ENCODE data around the gene ATP9B. TPM values are rescaled to one million over a fixed set of nuclear protein-coding genes. Genes with fewer than 3 reads are reported as not detected.

The ATP9B gene
- total RNA-seq, 1 donor from 2014 or later = 52.0 TPM

DNA sequence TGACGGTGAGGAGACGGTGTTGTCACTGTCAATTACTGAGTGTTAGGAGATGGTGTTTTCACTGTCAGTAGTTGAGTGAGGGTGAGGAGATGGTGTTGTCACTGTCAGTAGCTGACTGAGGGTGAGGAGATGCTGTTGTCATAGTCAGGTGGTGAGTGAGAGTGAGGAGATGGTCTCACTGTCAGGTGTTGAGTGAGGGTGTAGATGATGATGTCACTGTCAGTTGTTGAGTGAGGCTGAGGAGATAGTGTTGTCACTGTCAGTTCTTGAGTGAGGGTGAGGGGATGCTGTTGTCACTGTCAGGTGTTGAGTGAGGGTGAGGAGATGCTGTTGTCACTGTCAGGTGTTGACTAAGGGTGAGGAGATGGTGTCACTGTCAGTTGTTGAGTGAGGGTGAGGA is 3.4 kb upstream of the ATP9B start:
- Mint-ChIP-seq H3K4me3 (no peak overlapping the region), H3K27me3 (ENCODE audit: low read depth) (peaks cover 11% of the 10 kb centered on the region), H3K9me3 (peaks cover 24% of the 10 kb centered on the region), H3K27ac (no peak overlapping the region), H3K4me1 (peaks cover 6% of the 10 kb centered on the region), H3K36me3 (no peaks in the 10 kb centered on the region)
- TF ChIP-seq, protein P1, sequence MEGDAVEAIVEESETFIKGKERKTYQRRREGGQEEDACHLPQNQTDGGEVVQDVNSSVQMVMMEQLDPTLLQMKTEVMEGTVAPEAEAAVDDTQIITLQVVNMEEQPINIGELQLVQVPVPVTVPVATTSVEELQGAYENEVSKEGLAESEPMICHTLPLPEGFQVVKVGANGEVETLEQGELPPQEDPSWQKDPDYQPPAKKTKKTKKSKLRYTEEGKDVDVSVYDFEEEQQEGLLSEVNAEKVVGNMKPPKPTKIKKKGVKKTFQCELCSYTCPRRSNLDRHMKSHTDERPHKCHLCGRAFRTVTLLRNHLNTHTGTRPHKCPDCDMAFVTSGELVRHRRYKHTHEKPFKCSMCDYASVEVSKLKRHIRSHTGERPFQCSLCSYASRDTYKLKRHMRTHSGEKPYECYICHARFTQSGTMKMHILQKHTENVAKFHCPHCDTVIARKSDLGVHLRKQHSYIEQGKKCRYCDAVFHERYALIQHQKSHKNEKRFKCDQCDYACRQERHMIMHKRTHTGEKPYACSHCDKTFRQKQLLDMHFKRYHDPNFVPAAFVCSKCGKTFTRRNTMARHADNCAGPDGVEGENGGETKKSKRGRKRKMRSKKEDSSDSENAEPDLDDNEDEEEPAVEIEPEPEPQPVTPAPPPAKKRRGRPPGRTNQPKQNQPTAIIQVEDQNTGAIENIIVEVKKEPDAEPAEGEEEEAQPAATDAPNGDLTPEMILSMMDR (IDR thresholded peaks at IDR 0.05; ENCODE audit: unreplicated experiment) = no peak
- no peak for DNase-seq (ENCODE audit: low spot score in 2 of 2, unreplicated experiment in 2 of 2)

DNA sequence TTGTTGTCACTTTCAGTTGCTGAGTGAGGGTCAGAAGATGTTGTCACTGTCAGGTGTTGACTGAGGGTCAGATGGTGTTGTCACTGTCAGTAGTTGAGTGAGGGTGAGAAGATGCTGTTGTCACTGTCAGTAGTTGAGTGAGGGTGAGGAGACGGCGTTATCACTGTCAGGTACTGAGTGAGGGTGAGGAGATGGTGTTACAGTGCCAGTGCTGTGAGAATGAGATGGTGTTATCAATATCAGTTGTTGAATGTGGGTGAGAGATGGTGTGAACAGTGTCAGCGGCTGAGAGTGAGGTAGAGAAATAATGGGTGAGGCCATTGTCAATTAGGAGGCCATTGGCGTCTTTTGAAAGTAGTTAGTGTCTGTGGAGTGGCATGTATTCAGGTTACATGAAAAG is 1.6 kb upstream of the ATP9B start:
- peak overlapping the region; percentile 2 for H3K4me3 Mint-ChIP-seq
- peaks cover 10% of the 10 kb centered on the region for H3K4me1 Mint-ChIP-seq
- DNase-seq (ENCODE audit: low spot score in 2 of 2, unreplicated experiment in 2 of 2) = no peak
- peaks cover 9% of the 10 kb centered on the region for H3K36me3 Mint-ChIP-seq
- peaks cover 30% of the 10 kb centered on the region for H3K9me3 Mint-ChIP-seq
- peak overlapping the region; percentile 8 for H3K27ac Mint-ChIP-seq
- TF ChIP-seq, protein P1 (IDR thresholded peaks at IDR 0.05; ENCODE audit: unreplicated experiment) = no peak
- peaks cover 11% of the 10 kb centered on the region for H3K27me3 Mint-ChIP-seq (ENCODE audit: low read depth)

DNA sequence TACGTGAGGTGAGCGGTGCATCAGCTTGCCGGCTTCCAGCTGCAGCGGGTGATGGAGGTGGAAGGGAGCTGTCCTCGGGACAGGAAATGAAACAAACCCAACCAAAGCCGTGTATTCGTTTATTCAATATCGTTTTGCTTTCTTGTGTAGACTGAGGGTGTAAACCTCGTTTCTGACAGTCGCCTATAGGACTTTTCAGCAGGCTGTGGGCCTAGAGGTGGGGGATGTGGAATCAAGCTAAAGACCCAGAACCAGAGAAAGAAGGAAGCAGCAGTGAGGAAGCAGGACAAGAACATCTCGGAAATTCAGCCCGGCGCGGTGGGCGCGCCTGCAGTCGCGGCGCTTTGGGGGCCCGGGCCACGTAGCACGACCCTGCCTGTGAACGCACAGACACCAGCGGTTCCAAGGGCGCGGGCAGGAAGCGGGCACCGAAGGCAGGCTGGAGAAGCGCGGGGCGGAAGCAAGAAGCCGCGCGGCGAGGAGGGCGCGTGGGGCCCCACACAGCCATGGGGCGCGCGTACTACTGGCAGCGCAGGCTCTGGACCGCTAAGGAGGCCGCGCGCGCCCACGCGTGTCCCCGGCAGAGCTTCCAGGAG is 755 bp upstream of the ATP9B start:
- no peak for DNase-seq (ENCODE audit: low spot score in 2 of 2, unreplicated experiment in 2 of 2)
- peaks cover 11% of the 10 kb centered on the region for H3K27me3 Mint-ChIP-seq (ENCODE audit: low read depth)
- H3K36me3 Mint-ChIP-seq = peaks cover 15% of the 10 kb centered on the region
- peaks cover 30% of the 10 kb centered on the region for H3K9me3 Mint-ChIP-seq
- H3K27ac Mint-ChIP-seq = peak overlapping the region; percentile 92
- TF ChIP-seq, protein P1 (IDR thresholded peaks at IDR 0.05; ENCODE audit: unreplicated experiment) = no peak
- peaks cover 10% of the 10 kb centered on the region for H3K4me1 Mint-ChIP-seq
- peak overlapping the region; percentile 56 for H3K4me3 Mint-ChIP-seq

DNA sequence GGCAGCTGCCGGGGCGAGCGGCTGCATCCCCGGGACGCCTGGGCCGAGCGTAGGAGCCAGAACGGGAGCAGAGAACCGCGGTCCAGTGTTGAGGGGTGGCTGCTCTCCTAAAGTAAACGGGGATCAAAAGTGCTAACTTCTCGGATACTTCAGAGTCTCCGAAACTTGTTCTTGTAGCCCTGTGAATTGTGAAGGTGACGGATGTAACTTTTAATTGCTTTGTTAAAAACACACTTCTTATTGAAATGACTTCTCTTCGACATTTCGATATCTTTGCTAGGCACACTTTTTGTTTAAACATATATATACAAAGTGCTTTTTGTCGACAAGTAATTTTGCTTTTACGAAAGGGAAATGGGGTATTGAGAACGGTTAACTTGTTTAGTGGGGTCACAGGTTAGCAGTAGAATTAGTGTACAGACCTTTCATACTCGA is 540 bp downstream of the ATP9B start:
- DNase-seq (ENCODE audit: low spot score in 2 of 2, unreplicated experiment in 2 of 2) = no peak
- Mint-ChIP-seq H3K27ac (peak overlapping the region; percentile 86), H3K36me3 (peaks cover 25% of the 10 kb centered on the region), H3K9me3 (peaks cover 39% of the 10 kb centered on the region), H3K4me3 (peak overlapping the region; percentile 81), H3K4me1 (peaks cover 10% of the 10 kb centered on the region), H3K27me3 (ENCODE audit: low read depth) (peaks cover 11% of the 10 kb centered on the region)
- TF ChIP-seq, protein P1 (IDR thresholded peaks at IDR 0.05; ENCODE audit: unreplicated experiment) = no peak

DNA sequence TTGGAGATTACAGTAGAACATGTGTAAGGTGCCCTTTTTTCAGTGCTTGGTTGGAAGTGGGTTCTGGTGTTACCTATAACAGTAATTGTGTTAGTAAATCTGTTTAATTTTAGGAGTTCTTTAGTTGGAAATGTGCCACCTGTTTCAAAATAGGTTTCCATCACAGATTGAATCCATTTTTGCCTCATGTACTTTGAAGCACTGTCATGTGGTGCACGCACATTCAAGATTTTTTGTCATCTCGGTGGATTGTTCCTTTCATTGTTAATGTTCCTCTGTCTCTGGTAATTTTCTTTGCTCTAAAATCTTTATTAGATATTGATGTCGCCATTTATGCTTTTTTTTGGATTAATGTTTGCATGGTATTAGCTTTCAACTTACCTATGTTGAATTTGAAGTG is 1.3 kb downstream of the ATP9B start:
- TF ChIP-seq, protein P1 (IDR thresholded peaks at IDR 0.05; ENCODE audit: unreplicated experiment) = no peak
- DNase-seq (ENCODE audit: low spot score in 2 of 2, unreplicated experiment in 2 of 2) = no peak
- peak overlapping the region; percentile 81 for H3K4me3 Mint-ChIP-seq
- peak overlapping the region; percentile 86 for H3K27ac Mint-ChIP-seq
- H3K9me3 Mint-ChIP-seq = peaks cover 41% of the 10 kb centered on the region
- H3K27me3 Mint-ChIP-seq (ENCODE audit: low read depth) = peaks cover 10% of the 10 kb centered on the region
- peaks cover 10% of the 10 kb centered on the region for H3K4me1 Mint-ChIP-seq
- peaks cover 29% of the 10 kb centered on the region for H3K36me3 Mint-ChIP-seq
